HFFc6 (cell line): Measurements from ENCODE around the gene IFT81. TPM values are rescaled to one million over a fixed set of nuclear protein-coding genes. Genes with fewer than 3 reads are reported as not detected.

Experiments used
- DNase-seq: peaks from one replicate; pipeline ENCODE4 v3.0.0-alpha.2; 2018
- H3K27ac Mint-ChIP-seq: 2 replicates; pipeline ENCODE4 v1.8.0; 2020; ENCODE audit warnings: mild to moderate bottlenecking, mixed read lengths
- H3K27me3 Mint-ChIP-seq: 2 replicates; pipeline ENCODE4 v1.8.0; 2021; ENCODE audit warnings: mild to moderate bottlenecking, moderate library complexity, mixed read lengths; ENCODE audit not compliant: insufficient read depth
- H3K36me3 Mint-ChIP-seq: 2 replicates; pipeline ENCODE4 v1.8.0; 2021; ENCODE audit warnings: low read depth, mixed read lengths
- H3K4me1 Mint-ChIP-seq: 2 replicates; pipeline ENCODE4 v1.8.0; 2020; ENCODE audit warnings: low read depth, mixed read lengths
- H3K4me3 Mint-ChIP-seq: 2 replicates; pipeline ENCODE4 v1.8.0; 2020; ENCODE audit warnings: mild to moderate bottlenecking, moderate library complexity, mixed read lengths
- H3K9me3 Mint-ChIP-seq: 2 replicates; pipeline ENCODE4 v1.8.0; 2020; ENCODE audit warnings: mild to moderate bottlenecking, mixed read lengths
- long read RNA-seq: library from polyadenylated mRNA; unstranded; transcript quantifications from one replicate; pipeline ENCODE4 v2.0.0, GENCODE V29; 2019
- total RNA-seq, 6 experiments: library from RNA; stranded (reverse); fragmentation: NEBNext Ultra II Directional; extraction: Animal tissue kit (Norgen Biotek cat#: 25700); gene quantifications; 2 replicates in 1 of 6; 3 replicates in 5 of 6; pipeline ENCODE4 v1.2.3, GENCODE V29; 2021
- TF ChIP-seq, protein P1 (sequence below): fragments of 200-600 bp; sonication (generic); IDR thresholded peaks from 2 replicates; pipeline ENCODE4 v1.5.0; 2021; ENCODE audit warnings: antibody characterized with exemption, mild to moderate bottlenecking

Gene IFT81
- 10 to 100 TPM in 5 of 6 experiments, 1 to 10 TPM in 1; 9.4 to 14.4 (median 12.8) TPM for total RNA-seq
- long read RNA-seq, transcript IFT81-201 (19 exons, 3,108 nt), result major isoform, 5 of 21 reads
- long read RNA-seq, partial matches to known transcripts, result 11 of 21 reads
- long read RNA-seq, other reads (novel, unspliced or antisense), result 2 of 21 reads

DNA sequence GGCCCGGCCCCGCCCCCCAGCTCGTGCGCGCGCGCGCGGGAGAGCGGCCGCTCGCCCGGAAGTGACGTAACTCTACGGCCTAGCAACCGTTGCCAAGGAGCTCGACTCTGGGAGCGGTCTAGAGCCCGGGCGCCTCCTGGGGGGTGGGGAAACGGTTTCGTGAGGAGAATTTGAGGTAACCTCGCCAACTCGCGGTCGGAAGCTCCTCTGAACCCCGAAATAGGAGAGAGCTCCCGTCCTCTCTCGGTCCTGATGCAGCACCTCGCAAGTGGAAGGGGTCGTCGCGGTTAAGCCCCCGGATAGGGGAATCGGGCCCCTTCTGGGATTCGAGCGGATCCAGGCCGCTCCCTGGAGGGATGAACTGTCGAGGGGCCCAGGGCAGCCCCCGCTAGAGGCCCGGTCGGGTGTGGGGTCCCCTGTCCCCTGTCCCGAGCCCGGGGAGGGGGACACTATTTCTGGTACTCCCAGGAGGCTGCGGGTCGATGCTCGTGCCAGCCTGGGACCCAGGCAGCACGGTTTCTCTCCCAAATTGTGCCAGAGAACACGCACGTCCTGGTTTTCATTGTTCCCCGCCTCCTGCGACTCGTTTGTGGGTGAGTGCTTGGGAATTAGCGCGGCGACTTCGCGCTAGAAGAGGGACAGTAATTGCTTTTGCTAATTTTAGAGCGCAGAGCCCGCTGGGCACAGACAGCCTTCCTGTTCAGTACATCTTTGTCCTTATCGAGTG is at the start of gene IFT81:
Gene IFT81, plus strand, starts transcription at position 89 of the 727 bp plus-strand sequence. CDS start 3,024 bp downstream, outside the sequence.
- H3K27me3 Mint-ChIP-seq, result no peaks in the 10 kb centered on the region
- TF ChIP-seq, protein P1, sequence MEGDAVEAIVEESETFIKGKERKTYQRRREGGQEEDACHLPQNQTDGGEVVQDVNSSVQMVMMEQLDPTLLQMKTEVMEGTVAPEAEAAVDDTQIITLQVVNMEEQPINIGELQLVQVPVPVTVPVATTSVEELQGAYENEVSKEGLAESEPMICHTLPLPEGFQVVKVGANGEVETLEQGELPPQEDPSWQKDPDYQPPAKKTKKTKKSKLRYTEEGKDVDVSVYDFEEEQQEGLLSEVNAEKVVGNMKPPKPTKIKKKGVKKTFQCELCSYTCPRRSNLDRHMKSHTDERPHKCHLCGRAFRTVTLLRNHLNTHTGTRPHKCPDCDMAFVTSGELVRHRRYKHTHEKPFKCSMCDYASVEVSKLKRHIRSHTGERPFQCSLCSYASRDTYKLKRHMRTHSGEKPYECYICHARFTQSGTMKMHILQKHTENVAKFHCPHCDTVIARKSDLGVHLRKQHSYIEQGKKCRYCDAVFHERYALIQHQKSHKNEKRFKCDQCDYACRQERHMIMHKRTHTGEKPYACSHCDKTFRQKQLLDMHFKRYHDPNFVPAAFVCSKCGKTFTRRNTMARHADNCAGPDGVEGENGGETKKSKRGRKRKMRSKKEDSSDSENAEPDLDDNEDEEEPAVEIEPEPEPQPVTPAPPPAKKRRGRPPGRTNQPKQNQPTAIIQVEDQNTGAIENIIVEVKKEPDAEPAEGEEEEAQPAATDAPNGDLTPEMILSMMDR, result no peak
- DNase-seq, result peak; percentile 93
- no peaks in the 10 kb centered on the region; the same call in 1 of the 2 replicates for H3K36me3 Mint-ChIP-seq
- H3K9me3 Mint-ChIP-seq, result no peaks in the 10 kb centered on the region
- peaks cover 20% of the 10 kb centered on the region for H3K4me1 Mint-ChIP-seq
- H3K27ac Mint-ChIP-seq, result peak within 1 kb of the TSS; percentile 98
- H3K4me3 Mint-ChIP-seq, result peak within 1 kb of the TSS; percentile 96

DNA sequence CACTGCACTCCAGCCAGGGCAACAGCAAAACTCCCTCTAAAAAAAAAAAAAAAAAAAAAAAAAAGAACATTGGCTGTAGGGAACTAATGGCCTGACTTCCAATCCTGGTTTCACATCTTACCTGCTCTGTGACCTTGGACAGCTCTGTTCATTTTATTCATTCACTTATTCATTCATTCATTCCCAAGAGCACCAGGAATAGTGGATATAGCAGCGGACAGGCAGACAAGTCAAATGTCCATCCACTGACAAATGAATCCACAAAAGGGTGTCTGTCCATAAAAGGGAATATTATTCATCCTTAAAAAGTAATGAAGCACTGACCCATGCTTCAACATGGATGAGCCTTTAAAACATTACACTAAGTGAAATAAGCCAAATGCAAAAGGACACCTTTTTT is 48.3 kb upstream of the IFT81 start:
- Mint-ChIP-seq H3K4me1 (peaks cover 18% of the 10 kb centered on the region), H3K36me3 (no peaks in the 10 kb centered on the region), H3K4me3 (no peak overlapping the region), H3K27me3 (peaks cover 9% of the 10 kb centered on the region), H3K9me3 (no peaks in the 10 kb centered on the region), H3K27ac (no peak overlapping the region)
- DNase-seq, result no peak
- TF ChIP-seq, protein P1, result no peak

- DNase-seq, result no peak
- Mint-ChIP-seq H3K27me3 (peaks cover 5% of the 10 kb centered on the region; the same call in 1 of the 2 replicates), H3K9me3 (no peaks in the 10 kb centered on the region), H3K36me3 (no peaks in the 10 kb centered on the region), H3K27ac (no peak overlapping the region), H3K4me3 (no peak overlapping the region), H3K4me1 (peaks cover 17% of the 10 kb centered on the region)
- TF ChIP-seq, protein P1, result no peak
These were observed 46.4 kb upstream of the IFT81 start for GRCh38 chr12:110077800-110078199.

GRCh38 chr12:110079477-110080400 is 44.4 kb upstream of the IFT81 start:
- no peak for DNase-seq
- Mint-ChIP-seq H3K9me3 (no peaks in the 10 kb centered on the region), H3K27ac (no peak overlapping the region), H3K27me3 (peaks cover 9% of the 10 kb centered on the region), H3K4me3 (no peak overlapping the region; the same call in 1 of the 2 replicates), H3K36me3 (no peaks in the 10 kb centered on the region), H3K4me1 (peaks cover 6% of the 10 kb centered on the region)
- TF ChIP-seq, protein P1, result no peak

- Mint-ChIP-seq H3K27me3 (peaks cover 9% of the 10 kb centered on the region), H3K4me3 (no peak overlapping the region), H3K27ac (no peak overlapping the region), H3K36me3 (no peaks in the 10 kb centered on the region), H3K9me3 (no peaks in the 10 kb centered on the region), H3K4me1 (peaks cover 6% of the 10 kb centered on the region)
- TF ChIP-seq, protein P1, result no peak
- DNase-seq, result no peak
These were observed 43.7 kb upstream of the IFT81 start for GRCh38 chr12:110080410-110080809.
